Mucosa of descending colon (tissue), 3 donors: ENCODE data around the gene TM4SF1. TPM values are rescaled to one million over a fixed set of nuclear protein-coding genes. Genes with fewer than 3 reads are reported as not detected.

Experiments used
- ATAC-seq: fragments of 200-7000 bp; cut with Tn5 transposase; one replicate; pipeline ENCODE4 v1.9.1; 2020; ENCODE audit warnings: mild to moderate bottlenecking, moderate library complexity
- DNase-seq, 3 donors: peaks; one replicate each; pipeline ENCODE4 v3.0.0-alpha.2; 2020
- H3K36me3 ChIP-seq: fragments of 200-600 bp; one replicate; pipeline ENCODE4 v1.8.0; 2021; ENCODE audit warnings: low read depth, mild to moderate bottlenecking
- H3K4me1 ChIP-seq: fragments of 200-600 bp; one replicate; pipeline ENCODE4 v1.8.0; 2021; ENCODE audit warnings: low read depth, mild to moderate bottlenecking
- H3K4me3 ChIP-seq: fragments of 200-600 bp; one replicate; pipeline ENCODE4 v1.8.0; 2021; ENCODE audit warnings: mild to moderate bottlenecking
- H3K9me3 ChIP-seq: fragments of 200-600 bp; one replicate; pipeline ENCODE4 v1.8.0; 2021; ENCODE audit warnings: mild to moderate bottlenecking
- CTCF ChIP-seq: fragments of 200-600 bp; IDR thresholded peaks from one replicate; pipeline ENCODE4 v1.8.0; 2022; ENCODE audit warnings: antibody characterized with exemption, mild to moderate bottlenecking
- intact Hi-C, 2 donors: fragments of 100-400 bp; cut with DNase I in 1 of 2; cut with micrococcal nuclease in 1 of 2; formaldehyde crosslinking; loops; one replicate each; pipeline versions ENCODE4 v1.11.0 to v1.11.1; 2022; cut with DNase I, micrococcal nuclease
- total RNA-seq, 3 donors: library from RNA; stranded (reverse); fragmentation: NEBNext Ultra II Directional in 2 of 3; extraction: Animal tissue kit (Norgen Biotek cat#: 25700) in 2 of 3; gene quantifications; one replicate each; pipeline versions ENCODE4 v1.2.1 to v1.2.4, GENCODE V29; 2021 to 2023
- donor health status: DM: no; HTN: no; CAD: no; lungs with moderate emphysema.
- donor health status: DM: no; HTN: no; CAD: no.
- donor health status: DM: no; HTN: yes; CAD: no.

TM4SF1 gene
- total RNA-seq, 3 donors from 2014 or later = 22.7 to 87.8 (median 24.9) TPM

GRCh38 chr3:149369991-149370866 is 7.2 kb downstream of the TM4SF1 start:
- Histone ChIP-seq H3K4me3 (no peak overlapping the region), H3K9me3 (no peaks in the 10 kb centered on the region), H3K36me3 (no peaks in the 10 kb centered on the region), H3K4me1 (peaks cover 31% of the 10 kb centered on the region)
- TF ChIP-seq CTCF = no peak
- ATAC-seq = peak; percentile 7
- intact Hi-C loops = no loop called here
- no peak for DNase-seq

GRCh38 chr3:149368674-149369497 is 8.6 kb downstream of the TM4SF1 start:
- no peak for TF ChIP-seq CTCF
- ATAC-seq = peak; percentile 44
- intact Hi-C loops = no loop called here

GRCh38 chr3:149368201-149368673 is 9.2 kb downstream of the TM4SF1 start:
- ATAC-seq (no peak), DNase-seq (peak in 2 of 3 donors; percentile 46 to 51)
- peaks cover 31% of the 10 kb centered on the region for H3K4me1 ChIP-seq
- no peaks in the 10 kb centered on the region for H3K9me3 ChIP-seq
- H3K4me3 ChIP-seq = no peak overlapping the region
- intact Hi-C loops = no loop called here
- TF ChIP-seq CTCF = no peak
- H3K36me3 ChIP-seq = no peaks in the 10 kb centered on the region

More at GRCh38 chr3:149368674-149369497, 8.6 kb downstream of the TM4SF1 start:
- no peaks in the 10 kb centered on the region for H3K36me3 ChIP-seq
- DNase-seq = no peak
- H3K4me1 ChIP-seq = peaks cover 31% of the 10 kb centered on the region
- no peak overlapping the region for H3K4me3 ChIP-seq
- H3K9me3 ChIP-seq = no peaks in the 10 kb centered on the region

GRCh38 chr3:149366941-149367840 is 10.3 kb downstream of the TM4SF1 start:
- Histone ChIP-seq H3K36me3 (no peaks in the 10 kb centered on the region), H3K4me3 (no peak overlapping the region), H3K9me3 (no peaks in the 10 kb centered on the region), H3K4me1 (peaks cover 28% of the 10 kb centered on the region)
- intact Hi-C loops = no loop called here
- ATAC-seq = peak; percentile 85
- peak in 1 of 3 donors; percentile 57 for DNase-seq
- no peak for TF ChIP-seq CTCF

DNA sequence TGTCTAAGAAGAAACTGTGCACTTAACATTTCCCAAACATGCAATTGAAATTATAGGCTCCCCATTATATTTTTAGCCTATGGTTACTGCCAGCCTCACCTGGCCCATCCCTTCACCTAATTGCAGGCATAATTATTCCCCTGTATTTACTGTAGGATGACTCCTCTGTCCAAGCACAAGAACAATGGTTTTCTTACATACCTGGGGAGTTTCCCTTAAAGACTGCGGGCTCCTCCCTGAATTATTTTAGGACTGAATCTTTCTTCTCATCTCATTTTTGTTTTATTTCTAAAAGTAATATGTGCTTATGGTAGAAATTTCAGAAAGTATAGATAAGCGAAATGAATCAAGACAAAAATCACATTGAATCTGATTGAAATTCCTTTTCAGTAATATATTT is 11.4 kb downstream of the TM4SF1 start:
- DNase-seq (no peak), ATAC-seq (peak; percentile 51)
- Histone ChIP-seq H3K9me3 (no peaks in the 10 kb centered on the region), H3K4me1 (peaks cover 22% of the 10 kb centered on the region), H3K4me3 (no peak overlapping the region), H3K36me3 (no peaks in the 10 kb centered on the region)
- intact Hi-C loops = no loop called here
- TF ChIP-seq CTCF = no peak
